ENCODE data around the gene MAP4K4. TPM values are rescaled to one million over a fixed set of nuclear protein-coding genes. Genes with fewer than 3 reads are reported as not detected.
A peak's percentile ranks its signal among the peaks of the same experiment; 100 is the strongest.

MAP4K4 gene
- total and polyA plus RNA-seq, 2 of the 4 experiments (the other 2 are of a cell fraction), result 89.4 to 124 TPM

DNA sequence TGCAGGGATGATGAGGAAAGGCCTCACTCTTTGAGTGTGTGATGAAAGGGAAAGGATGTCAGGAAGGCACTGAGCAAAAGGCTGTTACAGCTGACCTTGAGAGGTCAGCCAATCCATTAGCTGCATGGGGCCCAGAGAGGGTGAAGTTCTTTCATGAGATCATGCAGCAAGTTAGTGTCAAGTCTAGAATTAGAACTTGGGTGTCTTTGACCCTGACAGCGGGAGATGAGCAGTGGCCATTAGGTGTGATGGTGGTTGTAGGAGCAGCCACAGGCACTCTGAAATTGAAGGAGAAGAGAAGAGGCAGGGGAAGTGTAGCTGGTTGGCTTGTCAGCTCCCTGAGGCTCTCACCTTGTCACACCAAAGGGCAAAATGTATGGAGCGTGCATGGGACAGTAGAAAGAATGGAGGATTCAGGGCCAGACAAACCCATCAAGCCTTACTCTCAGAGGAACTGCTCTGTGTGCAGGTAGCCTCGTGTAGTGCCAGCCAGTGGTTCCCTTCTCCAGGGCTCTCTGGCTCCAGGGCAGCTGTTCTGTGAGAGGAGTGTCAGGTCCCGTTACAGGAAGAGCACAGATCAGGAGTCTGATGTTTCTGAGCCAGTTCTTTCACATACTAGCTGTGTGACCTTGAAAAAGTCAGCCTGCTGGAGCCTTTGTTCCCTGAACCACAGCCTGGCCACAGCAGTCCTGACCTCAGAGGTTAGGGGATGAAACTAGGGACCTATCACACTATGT is 35.9 kb downstream of the MAP4K4 start:
- peak overlapping the region; percentile 7; the same call in 1 of the 2 replicates for H2AK5ac ChIP-seq (ENCODE audit: low read depth, low read length)
- H3K9me1 ChIP-seq (ENCODE audit: insufficient read depth, low read length), result peaks cover 39% of the 10 kb centered on the region
- peak; percentile 7; the same call in 1 of the 2 replicates for ATAC-seq (ENCODE audit: low read depth)
- no peak overlapping the region for H4K5ac ChIP-seq (ENCODE audit: low read depth, low read length)
- H3K27me3 ChIP-seq (ENCODE audit: control insufficient read depth, insufficient read depth, low read length), result no peaks in the 10 kb centered on the region
- TF ChIP-seq, protein P1, sequence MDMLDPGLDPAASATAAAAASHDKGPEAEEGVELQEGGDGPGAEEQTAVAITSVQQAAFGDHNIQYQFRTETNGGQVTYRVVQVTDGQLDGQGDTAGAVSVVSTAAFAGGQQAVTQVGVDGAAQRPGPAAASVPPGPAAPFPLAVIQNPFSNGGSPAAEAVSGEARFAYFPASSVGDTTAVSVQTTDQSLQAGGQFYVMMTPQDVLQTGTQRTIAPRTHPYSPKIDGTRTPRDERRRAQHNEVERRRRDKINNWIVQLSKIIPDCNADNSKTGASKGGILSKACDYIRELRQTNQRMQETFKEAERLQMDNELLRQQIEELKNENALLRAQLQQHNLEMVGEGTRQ (IDR thresholded peaks at IDR 0.05; ENCODE audit: low read depth, low read length), result no peak
- TF ChIP-seq RFX5 (IDR thresholded peaks at IDR 0.05; ENCODE audit: low read depth, low read length) (no peak), BHLHE40 (IDR thresholded peaks at IDR 0.05; ENCODE audit: low read depth, low read length) (no peak), SMC3 (IDR thresholded peaks at IDR 0.05; ENCODE audit: low read depth, low read length) (no peak), NFE2L2 (IDR thresholded peaks at IDR 0.05; ENCODE audit: low read depth, low read length) (no peak), CEBPB (IDR thresholded peaks at IDR 0.05; ENCODE audit: low read depth, low read length) (no peak), RCOR1 (IDR thresholded peaks at IDR 0.05; ENCODE audit: insufficient replicate concordance, low read length) (no peak), POLR2A (IDR thresholded peaks at IDR 0.05; ENCODE audit: low read depth, low read length) (no peak), MXI1 (IDR thresholded peaks at IDR 0.05; ENCODE audit: borderline replicate concordance, low read depth, low read length) (no peak), FOS (IDR thresholded peaks at IDR 0.05; ENCODE audit: low read depth, low read length) (no peak), RAD21 (IDR thresholded peaks at IDR 0.05; ENCODE audit: low read length) (no peak), MAZ (IDR thresholded peaks at IDR 0.05; ENCODE audit: borderline replicate concordance, low read depth, low read length) (no peak)
- H3K36me3 ChIP-seq (ENCODE audit: control insufficient read depth, insufficient read depth, low read length), result peaks cover 2% of the 10 kb centered on the region; the same call in 1 of the 2 replicates
- H4K8ac ChIP-seq (ENCODE audit: low read depth in 2 of 2, low read length in 2 of 2), result no peak overlapping the region
- no peaks in the 10 kb centered on the region for H3K9me3 ChIP-seq (ENCODE audit: control insufficient read depth, insufficient read depth, low read length)
- H3K56ac ChIP-seq (ENCODE audit: extremely low read depth, insufficient read depth, low read length), result no peak overlapping the region
- dilution Hi-C loops (cut with HindIII; ENCODE audit: low sequenced_read_pairs, unreplicated experiment), result no loop called here
- no peak overlapping the region for H3K18ac ChIP-seq (ENCODE audit: low read depth, low read length)
- POLR2A ChIA-PET (ENCODE audit: unreplicated experiment), result no interaction called here
- no CpG with 5 or more reads among the region's 4 CpGs for WGBS, 2 experiments (ENCODE audit: extremely low coverage in 2 of 2, insufficient read length in 1 of 2)
- in situ Hi-C loops (cut with MboI; ENCODE audit: low sequenced_read_pairs), result no loop called here
- peaks cover 20 to 82% of the 10 kb centered on the region in 2 experiments for H3K79me1 ChIP-seq (ENCODE audit: low read depth in 1 of 2, low read length in 2 of 2)
- no peak overlapping the region for H2AFZ ChIP-seq (replicated peaks; ENCODE audit: low read length, poor library complexity)
- H3K14ac ChIP-seq (replicated peaks; ENCODE audit: low read depth, low read length), result peak overlapping the region; percentile 17
- intact Hi-C loops (cut with micrococcal nuclease), result no loop called here
- H3K4me2 ChIP-seq (ENCODE audit: low read depth, low read length), result no peak overlapping the region
- H4K20me1 ChIP-seq (ENCODE audit: insufficient read depth, low read length), result peaks cover 94% of the 10 kb centered on the region
- no peak overlapping the region for H2BK20ac ChIP-seq (ENCODE audit: low read depth, low read length)
- H3K9ac ChIP-seq (ENCODE audit: low read depth, low read length), result no peak overlapping the region
- no peak overlapping the region for H2AK9ac ChIP-seq (replicated peaks; ENCODE audit: low read depth, low read length, poor library complexity)
- H2BK120ac ChIP-seq (ENCODE audit: low read depth, low read length), result no peak overlapping the region
- no peak for DNase-seq
- H3K4ac ChIP-seq (ENCODE audit: low read depth, low read length), result no peak overlapping the region
- H2BK15ac ChIP-seq (ENCODE audit: low read depth, low read length), result no peak overlapping the region
- H3K23ac ChIP-seq (ENCODE audit: low read depth, low read length), result peak overlapping the region; percentile 30; the same call in 1 of the 2 replicates
- no peak overlapping the region for H2BK5ac ChIP-seq (ENCODE audit: low read depth, low read length, poor library complexity, severe bottlenecking)
- no peak overlapping the region for H3K4me3 ChIP-seq (ENCODE audit: insufficient read depth, low read depth, low read length)
- CTCF ChIA-PET, result interaction anchor here (0.6 kb wide), 1 partner anchor 230 kb away, joined by 4 read pairs; no protein-coding TSS in a partner anchor
- no TSS peak for BruUV-seq (replicated peaks)
- H4K91ac ChIP-seq (ENCODE audit: insufficient read depth, low read depth, low read length), result 0 out of 2 replicates have a peak overlapping the region, but pooled peaks have one; percentile 7
- peaks cover 31% of the 10 kb centered on the region for H3K4me1 ChIP-seq (ENCODE audit: control insufficient read depth, insufficient read depth, low read length)
- H3K27ac ChIP-seq (ENCODE audit: insufficient read depth, low read length), result no peak overlapping the region
